Activated T-helper 17 cell treated with anti-CD3 and anti-CD28 coated beads, Interleukin-2, amount 50 U/mL, for 72 hours (primary cell): ENCODE results near the gene ZEB2. TPM values are rescaled to one million over a fixed set of nuclear protein-coding genes. Genes with fewer than 3 reads are reported as not detected.

Experiments used
- ATAC-seq: fragments of 150-1000 bp; cut with Tn5 transposase; replicated peaks from 2 replicates; pipeline ENCODE4 v1.10.0; 2021; ENCODE audit warnings: mild to moderate bottlenecking, moderate library complexity
- H3K27ac Mint-ChIP-seq: one replicate; pipeline ENCODE4 v1.8.0; 2022; ENCODE audit warnings: mixed read lengths
- H3K27me3 Mint-ChIP-seq: one replicate; pipeline ENCODE4 v1.8.0; 2022; ENCODE audit warnings: mixed read lengths
- H3K36me3 Mint-ChIP-seq: one replicate; pipeline ENCODE4 v1.8.0; 2022; ENCODE audit warnings: low read depth, mild to moderate bottlenecking, mixed read lengths
- H3K4me1 Mint-ChIP-seq: one replicate; pipeline ENCODE4 v1.8.0; 2022; ENCODE audit warnings: mixed read lengths
- H3K4me3 Mint-ChIP-seq: one replicate; pipeline ENCODE4 v1.8.0; 2022; ENCODE audit warnings: mild to moderate bottlenecking, mixed read lengths
- H3K9me3 Mint-ChIP-seq: one replicate; pipeline ENCODE4 v1.8.0; 2022; ENCODE audit warnings: mixed read lengths
- total RNA-seq, 2 donors: library from RNA; stranded (reverse); gene quantifications; one replicate each; pipeline ENCODE4 v1.2.3, GENCODE V29; 2022

Gene ZEB2
- 10 to 100 TPM; 27.6 to 44.1 TPM for total RNA-seq

DNA sequence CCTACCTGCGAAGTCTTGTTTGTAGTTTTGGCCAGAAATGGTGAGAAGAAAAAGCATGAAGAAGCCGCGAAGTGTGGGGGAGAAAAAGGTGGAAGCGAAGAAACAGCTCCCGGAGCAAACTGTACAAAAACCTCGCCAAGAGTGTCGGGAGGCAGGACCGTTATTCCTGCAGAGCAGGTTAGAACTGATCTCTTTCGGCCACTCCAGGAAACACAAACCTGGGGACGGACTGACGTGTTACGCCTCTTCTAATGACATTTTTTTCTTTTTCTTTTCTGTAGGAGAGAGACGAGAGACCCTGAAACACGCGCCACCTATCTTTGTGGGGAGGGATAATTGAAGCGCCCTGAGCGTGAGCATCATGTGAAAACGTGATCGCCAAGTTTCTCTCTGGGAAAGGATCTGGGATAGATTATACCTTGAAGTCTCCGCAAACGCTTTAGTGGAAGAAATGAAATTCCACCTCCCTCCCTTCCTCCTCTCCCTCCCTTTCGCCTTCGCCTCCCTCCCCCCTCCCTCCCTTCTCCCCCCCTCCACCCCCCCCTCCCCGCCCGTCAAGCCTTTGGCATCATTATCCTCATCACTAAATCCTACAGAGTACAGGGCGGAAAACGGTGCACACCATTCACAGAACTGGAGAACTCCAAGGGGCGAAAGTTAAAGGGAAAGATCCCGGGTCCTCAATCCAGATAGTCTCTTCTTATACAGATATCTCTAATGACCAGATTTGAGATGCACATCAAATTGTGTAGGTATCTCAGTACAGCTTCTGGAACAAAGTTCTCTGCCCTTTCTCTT, at the start of gene ZEB2:
TSS of gene ZEB2 (minus strand) at position 186 of the 798 bp plus-strand sequence. CDS start 2,769 bp downstream, outside the sequence.
- H3K4me3 Mint-ChIP-seq: no peak within 1 kb of the TSS
- no peaks in the 10 kb centered on the region for H3K9me3 Mint-ChIP-seq
- H3K27ac Mint-ChIP-seq: no peak within 1 kb of the TSS
- peaks cover 28% of the 10 kb centered on the region for H3K27me3 Mint-ChIP-seq
- peaks cover 25% of the 10 kb centered on the region for H3K36me3 Mint-ChIP-seq
- H3K4me1 Mint-ChIP-seq: peaks cover 16% of the 10 kb centered on the region
- ATAC-seq: no peak

- no peaks in the 10 kb centered on the region for H3K36me3 Mint-ChIP-seq
- H3K4me3 Mint-ChIP-seq: no peak overlapping the region
- ATAC-seq: no peak
- H3K9me3 Mint-ChIP-seq: no peaks in the 10 kb centered on the region
- no peaks in the 10 kb centered on the region for H3K27me3 Mint-ChIP-seq
- H3K4me1 Mint-ChIP-seq: peaks cover 4% of the 10 kb centered on the region
- H3K27ac Mint-ChIP-seq: no peak overlapping the region
Measured at GRCh38 chr2:144567745-144568144, 47.8 kb upstream of the ZEB2 start.

DNA sequence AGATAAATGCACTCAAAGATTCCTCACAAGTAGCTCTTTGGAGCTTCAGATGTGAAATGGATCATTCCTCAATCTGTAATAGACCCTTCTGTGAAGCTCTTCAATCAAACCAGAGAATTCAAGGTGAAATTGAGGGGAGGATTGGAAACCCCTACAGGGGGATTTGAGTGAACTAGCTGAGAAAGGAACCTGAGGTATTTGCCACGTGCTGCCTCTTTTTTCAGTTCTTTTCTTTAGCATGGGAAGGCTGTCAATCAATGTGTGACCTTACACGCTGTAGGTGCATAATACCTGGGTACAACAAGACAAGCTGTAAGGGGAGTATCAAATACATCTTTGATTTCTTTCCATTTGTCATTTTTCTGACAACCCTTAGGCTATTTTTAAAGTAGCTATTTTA, 46.5 kb upstream of the ZEB2 start:
- H3K9me3 Mint-ChIP-seq: no peaks in the 10 kb centered on the region
- H3K36me3 Mint-ChIP-seq: no peaks in the 10 kb centered on the region
- H3K27me3 Mint-ChIP-seq: peaks cover under 1% of the 10 kb centered on the region
- no peak overlapping the region for H3K4me3 Mint-ChIP-seq
- no peak for ATAC-seq
- no peak overlapping the region for H3K27ac Mint-ChIP-seq
- peaks cover under 1% of the 10 kb centered on the region for H3K4me1 Mint-ChIP-seq

GRCh38 chr2:144560251-144560650, 40.3 kb upstream of the ZEB2 start:
- peaks cover 11% of the 10 kb centered on the region for H3K27me3 Mint-ChIP-seq
- no peaks in the 10 kb centered on the region for H3K9me3 Mint-ChIP-seq
- no peaks in the 10 kb centered on the region for H3K4me1 Mint-ChIP-seq
- ATAC-seq: no peak
- H3K36me3 Mint-ChIP-seq: no peaks in the 10 kb centered on the region
- H3K4me3 Mint-ChIP-seq: no peak overlapping the region
- no peak overlapping the region for H3K27ac Mint-ChIP-seq

DNA sequence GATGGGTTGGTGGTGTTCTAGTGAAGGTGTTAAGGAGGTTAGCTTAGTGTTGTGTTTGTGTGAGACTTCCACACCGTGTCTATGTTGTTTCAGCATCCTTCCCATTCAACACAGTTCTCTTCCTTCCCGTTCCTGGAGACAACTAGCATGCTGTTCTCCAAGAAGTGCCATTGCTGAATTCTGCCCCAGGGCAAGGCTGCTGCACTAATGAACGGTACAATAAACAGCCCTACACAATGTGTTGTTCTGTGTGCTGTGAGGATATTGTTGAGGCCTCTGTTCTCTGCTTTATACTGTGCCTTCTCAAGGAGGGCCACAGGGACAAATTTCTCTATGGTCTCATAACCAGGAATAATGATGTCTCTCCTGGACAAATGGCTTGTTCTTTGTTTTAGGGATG, 39.8 kb upstream of the ZEB2 start:
- H3K4me1 Mint-ChIP-seq: no peaks in the 10 kb centered on the region
- H3K9me3 Mint-ChIP-seq: no peaks in the 10 kb centered on the region
- no peak overlapping the region for H3K4me3 Mint-ChIP-seq
- no peak overlapping the region for H3K27ac Mint-ChIP-seq
- peaks cover 14% of the 10 kb centered on the region for H3K27me3 Mint-ChIP-seq
- no peaks in the 10 kb centered on the region for H3K36me3 Mint-ChIP-seq
- ATAC-seq: peak; percentile 42

- Mint-ChIP-seq H3K4me1 (no peaks in the 10 kb centered on the region), H3K27me3 (peaks cover 14% of the 10 kb centered on the region), H3K4me3 (no peak overlapping the region), H3K9me3 (no peaks in the 10 kb centered on the region), H3K36me3 (no peaks in the 10 kb centered on the region), H3K27ac (no peak overlapping the region)
- ATAC-seq: peak; percentile 59
Measured at GRCh38 chr2:144559242-144559641, 39.3 kb upstream of the ZEB2 start.

- Mint-ChIP-seq H3K9me3 (no peaks in the 10 kb centered on the region), H3K27me3 (peaks cover 20% of the 10 kb centered on the region), H3K4me1 (no peaks in the 10 kb centered on the region), H3K36me3 (no peaks in the 10 kb centered on the region), H3K4me3 (no peak overlapping the region), H3K27ac (no peak overlapping the region)
- no peak for ATAC-seq
Measured at GRCh38 chr2:144554492-144555210, 34.7 kb upstream of the ZEB2 start.

DNA sequence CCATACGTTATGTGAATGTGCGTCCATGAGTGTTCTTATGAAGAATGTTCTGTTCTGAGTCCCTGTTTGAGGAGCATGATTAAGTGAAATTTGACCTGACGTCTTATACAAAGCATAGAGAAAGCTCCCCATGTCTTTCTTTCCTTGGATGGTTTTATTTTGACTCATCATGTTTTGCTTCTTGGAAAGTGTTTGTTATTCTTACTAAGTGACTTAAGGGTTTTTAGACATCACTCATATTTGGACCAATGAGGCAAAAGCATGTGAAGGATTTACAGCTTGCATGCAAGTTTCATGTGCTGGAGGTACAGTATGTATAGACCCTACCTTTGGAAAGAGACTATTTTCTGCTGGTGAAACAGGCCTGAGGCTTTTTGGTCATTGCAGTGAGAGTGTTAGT, 33.5 kb upstream of the ZEB2 start:
- no peak overlapping the region for H3K27ac Mint-ChIP-seq
- H3K4me3 Mint-ChIP-seq: no peak overlapping the region
- ATAC-seq: peak; percentile 91
- H3K36me3 Mint-ChIP-seq: no peaks in the 10 kb centered on the region
- H3K27me3 Mint-ChIP-seq: peaks cover 20% of the 10 kb centered on the region
- no peaks in the 10 kb centered on the region for H3K4me1 Mint-ChIP-seq
- H3K9me3 Mint-ChIP-seq: no peaks in the 10 kb centered on the region

DNA sequence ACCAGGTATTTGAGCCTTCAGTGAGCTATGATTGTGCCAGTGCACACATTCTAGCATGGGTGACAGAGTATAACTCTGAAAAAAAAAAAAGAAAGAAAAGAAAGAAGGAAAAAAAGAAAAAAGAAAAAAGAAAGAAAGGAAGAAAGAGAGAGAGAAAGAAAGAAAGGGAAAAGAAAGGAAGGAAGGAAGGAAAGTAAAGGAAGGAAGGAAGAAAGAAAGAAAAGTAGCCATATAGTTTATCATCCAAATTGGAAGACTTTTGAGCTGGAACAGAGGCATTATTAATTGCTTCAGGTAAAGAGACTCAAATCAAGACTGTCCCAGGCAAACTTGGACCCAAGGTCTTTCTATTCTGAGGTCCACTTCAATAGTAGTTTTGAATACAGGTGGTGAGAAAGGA, 32.9 kb upstream of the ZEB2 start:
- no peaks in the 10 kb centered on the region for H3K9me3 Mint-ChIP-seq
- H3K36me3 Mint-ChIP-seq: no peaks in the 10 kb centered on the region
- ATAC-seq: no peak
- H3K27me3 Mint-ChIP-seq: peaks cover 18% of the 10 kb centered on the region
- no peaks in the 10 kb centered on the region for H3K4me1 Mint-ChIP-seq
- H3K4me3 Mint-ChIP-seq: no peak overlapping the region
- no peak overlapping the region for H3K27ac Mint-ChIP-seq

- ATAC-seq: no peak
- H3K4me1 Mint-ChIP-seq: no peaks in the 10 kb centered on the region
- no peak overlapping the region for H3K4me3 Mint-ChIP-seq
Measured at GRCh38 chr2:144550911-144551310, 31.0 kb upstream of the ZEB2 start.

DNA sequence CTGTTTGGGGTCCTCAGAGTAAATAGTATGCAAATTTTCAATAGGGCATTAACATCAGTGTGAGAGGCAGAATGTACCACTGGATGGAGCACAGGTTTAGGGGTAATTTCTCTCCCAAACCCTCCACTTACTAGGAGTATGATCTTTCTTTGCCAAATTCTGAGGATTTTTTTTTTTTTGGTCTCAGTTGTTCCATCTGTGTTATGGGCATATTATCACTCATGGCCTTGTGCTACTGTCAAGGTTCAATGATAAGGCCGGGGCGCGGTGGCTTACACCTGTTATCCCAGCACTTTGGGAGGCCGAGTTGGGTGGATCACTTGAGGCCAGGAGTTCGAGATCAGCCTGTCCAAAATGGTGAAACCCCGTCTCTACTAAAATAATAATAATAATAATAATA, 30.2 kb upstream of the ZEB2 start:
- no peaks in the 10 kb centered on the region for H3K9me3 Mint-ChIP-seq
- no peak overlapping the region for H3K4me3 Mint-ChIP-seq

More at GRCh38 chr2:144550911-144551310, 31.0 kb upstream of the ZEB2 start:
- Mint-ChIP-seq H3K36me3 (no peaks in the 10 kb centered on the region), H3K9me3 (no peaks in the 10 kb centered on the region), H3K27me3 (peaks cover 15% of the 10 kb centered on the region), H3K27ac (no peak overlapping the region)

GRCh38 chr2:144548532-144549191, 28.7 kb upstream of the ZEB2 start:
- H3K27ac Mint-ChIP-seq: no peak overlapping the region
- H3K27me3 Mint-ChIP-seq: peaks cover 17% of the 10 kb centered on the region
- no peaks in the 10 kb centered on the region for H3K4me1 Mint-ChIP-seq
- H3K9me3 Mint-ChIP-seq: no peaks in the 10 kb centered on the region
- H3K4me3 Mint-ChIP-seq: no peak overlapping the region
- no peak for ATAC-seq
- no peaks in the 10 kb centered on the region for H3K36me3 Mint-ChIP-seq

More for the DNA sequence above, 30.2 kb upstream of the ZEB2 start:
- Mint-ChIP-seq H3K27ac (no peak overlapping the region), H3K27me3 (peaks cover 14% of the 10 kb centered on the region), H3K4me1 (no peaks in the 10 kb centered on the region), H3K36me3 (no peaks in the 10 kb centered on the region)
- no peak for ATAC-seq

- H3K4me3 Mint-ChIP-seq: no peak overlapping the region
- H3K27me3 Mint-ChIP-seq: peaks cover 17% of the 10 kb centered on the region
- no peaks in the 10 kb centered on the region for H3K4me1 Mint-ChIP-seq
- ATAC-seq: no peak
- H3K9me3 Mint-ChIP-seq: no peaks in the 10 kb centered on the region
- no peak overlapping the region for H3K27ac Mint-ChIP-seq
- no peaks in the 10 kb centered on the region for H3K36me3 Mint-ChIP-seq
Measured at GRCh38 chr2:144548088-144548487, 28.2 kb upstream of the ZEB2 start.

- H3K27me3 Mint-ChIP-seq: peaks cover 19% of the 10 kb centered on the region
- H3K27ac Mint-ChIP-seq: no peak overlapping the region
Measured at GRCh38 chr2:144547494-144547893, 27.6 kb upstream of the ZEB2 start.

GRCh38 chr2:144546933-144547332, 27.0 kb upstream of the ZEB2 start:
- Mint-ChIP-seq H3K27me3 (peaks cover 19% of the 10 kb centered on the region), H3K4me3 (no peak overlapping the region), H3K9me3 (no peaks in the 10 kb centered on the region), H3K27ac (no peak overlapping the region), H3K4me1 (no peaks in the 10 kb centered on the region), H3K36me3 (no peaks in the 10 kb centered on the region)
- ATAC-seq: no peak

More at GRCh38 chr2:144547494-144547893, 27.6 kb upstream of the ZEB2 start:
- Mint-ChIP-seq H3K4me1 (no peaks in the 10 kb centered on the region), H3K9me3 (no peaks in the 10 kb centered on the region), H3K36me3 (no peaks in the 10 kb centered on the region), H3K4me3 (no peak overlapping the region)
- ATAC-seq: no peak
